Central memory CD8-positive, alpha-beta T cell (primary cell): ENCODE data around the gene ITGAD.
"Not testable (repeated sequence)": the region's sequence is repeated elsewhere in the genome, so short reads cannot be mapped to it uniquely, and the experiment has no call there.

Experiments
- ATAC-seq: fragments of 150-1000 bp; cut with Tn5 transposase; replicated peaks from 2 replicates; pipeline ENCODE4 v1.10.0; 2022; ENCODE audit warnings: mild to moderate bottlenecking, moderate FRiP score, moderate number of reproducible peaks; ENCODE audit not compliant: poor library complexity, severe bottlenecking; ENCODE audit errors: extremely low read depth
- DNase-seq, 2 donors: peaks; one replicate each; pipeline ENCODE4 v3.0.0; 2021; ENCODE audit warnings: low spot score in 2 of 2
- H3K27ac Mint-ChIP-seq: one replicate; pipeline ENCODE4 v1.8.0; 2022; ENCODE audit warnings: low read depth, mild to moderate bottlenecking, moderate library complexity, mixed read lengths
- H3K27me3 Mint-ChIP-seq: one replicate; pipeline ENCODE4 v1.8.0; 2022; ENCODE audit warnings: mixed read lengths
- H3K36me3 Mint-ChIP-seq: one replicate; pipeline ENCODE4 v1.8.0; 2022; ENCODE audit warnings: mild to moderate bottlenecking, moderate library complexity, mixed read lengths; ENCODE audit not compliant: insufficient read depth
- H3K4me1 Mint-ChIP-seq: one replicate; pipeline ENCODE4 v1.8.0; 2022; ENCODE audit warnings: mixed read lengths
- H3K4me3 Mint-ChIP-seq: one replicate; pipeline ENCODE4 v1.8.0; 2022; ENCODE audit warnings: mild to moderate bottlenecking, moderate library complexity, mixed read lengths
- H3K9me3 Mint-ChIP-seq: one replicate; pipeline ENCODE4 v1.8.0; 2022; ENCODE audit warnings: mixed read lengths

ITGAD gene

GRCh38 chr16:31430380-31431052 is 37.4 kb downstream of the ITGAD start:
- DNase-seq, result no peak
- Mint-ChIP-seq H3K27me3 (no peaks in the 10 kb centered on the region), H3K27ac (no peak overlapping the region), H3K36me3 (peaks cover 11% of the 10 kb centered on the region), H3K9me3 (no peaks in the 10 kb centered on the region), H3K4me3 (no peak overlapping the region), H3K4me1 (peaks cover 16% of the 10 kb centered on the region)
- no peak for ATAC-seq

- H3K27ac Mint-ChIP-seq, result no peak overlapping the region
- H3K4me3 Mint-ChIP-seq, result no peak overlapping the region
- H3K36me3 Mint-ChIP-seq, result no peaks in the 10 kb centered on the region
- DNase-seq (no peak), ATAC-seq (no peak)
- H3K27me3 Mint-ChIP-seq, result no peaks in the 10 kb centered on the region
- H3K9me3 Mint-ChIP-seq, result no peaks in the 10 kb centered on the region
- H3K4me1 Mint-ChIP-seq, result peaks cover 17% of the 10 kb centered on the region
Measured at GRCh38 chr16:31435341-31436220, 42.4 kb downstream of the ITGAD start.

DNA sequence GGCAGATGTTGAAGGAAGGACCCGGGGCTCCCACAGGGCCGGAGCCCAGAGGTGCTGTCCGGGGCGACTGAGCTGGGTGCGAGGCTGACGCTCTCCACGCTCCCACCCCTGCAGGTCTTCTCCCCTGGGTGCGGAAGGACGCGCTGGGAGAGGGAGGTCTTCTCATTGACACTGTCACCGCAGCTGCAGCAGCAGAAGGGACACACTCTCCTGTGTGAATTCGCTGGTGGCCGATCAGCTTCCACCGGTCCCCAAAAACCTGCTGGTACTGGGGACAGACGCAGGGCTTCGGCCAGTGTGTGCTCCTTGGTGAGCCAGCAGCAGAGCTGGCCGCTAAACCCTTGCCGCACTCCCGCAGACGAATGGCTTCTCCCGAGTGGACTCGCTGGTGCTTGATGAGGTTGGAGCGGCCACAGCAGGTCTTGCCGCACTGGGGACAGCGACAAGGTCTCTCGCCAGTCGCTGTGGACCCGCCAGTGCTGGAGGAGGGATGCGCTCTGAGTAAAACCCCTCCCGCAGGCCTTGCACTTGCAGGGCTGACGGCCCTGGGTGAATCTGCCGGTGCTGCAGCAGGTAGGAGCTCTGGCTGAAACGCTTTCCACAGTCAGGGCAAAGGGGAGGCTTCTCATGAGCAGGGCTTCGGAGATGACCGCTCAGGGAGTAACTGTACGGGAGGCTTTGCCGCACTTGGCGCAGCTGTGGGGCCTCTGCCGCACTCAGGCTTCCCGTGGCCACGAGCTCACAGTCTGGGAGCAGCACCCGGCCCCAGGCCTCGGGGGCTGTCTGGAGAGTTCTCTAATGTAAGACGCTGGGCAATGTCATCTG is 43.3 kb downstream of the ITGAD start:
- no peaks in the 10 kb centered on the region for H3K36me3 Mint-ChIP-seq
- peaks cover 13% of the 10 kb centered on the region for H3K4me1 Mint-ChIP-seq
- no peaks in the 10 kb centered on the region for H3K27me3 Mint-ChIP-seq
- DNase-seq (no peak), ATAC-seq (no peak)
- H3K4me3 Mint-ChIP-seq, result no peak overlapping the region
- H3K27ac Mint-ChIP-seq, result no peak overlapping the region
- no peaks in the 10 kb centered on the region for H3K9me3 Mint-ChIP-seq

- no peak for DNase-seq
- Mint-ChIP-seq H3K27ac (no peak overlapping the region), H3K4me1 (peaks cover 25% of the 10 kb centered on the region), H3K4me3 (no peak overlapping the region), H3K9me3 (no peaks in the 10 kb centered on the region), H3K27me3 (no peaks in the 10 kb centered on the region), H3K36me3 (peaks cover 3% of the 10 kb centered on the region)
- ATAC-seq, result no peak
Measured at GRCh38 chr16:31438414-31438813, 45.3 kb downstream of the ITGAD start.

DNA sequence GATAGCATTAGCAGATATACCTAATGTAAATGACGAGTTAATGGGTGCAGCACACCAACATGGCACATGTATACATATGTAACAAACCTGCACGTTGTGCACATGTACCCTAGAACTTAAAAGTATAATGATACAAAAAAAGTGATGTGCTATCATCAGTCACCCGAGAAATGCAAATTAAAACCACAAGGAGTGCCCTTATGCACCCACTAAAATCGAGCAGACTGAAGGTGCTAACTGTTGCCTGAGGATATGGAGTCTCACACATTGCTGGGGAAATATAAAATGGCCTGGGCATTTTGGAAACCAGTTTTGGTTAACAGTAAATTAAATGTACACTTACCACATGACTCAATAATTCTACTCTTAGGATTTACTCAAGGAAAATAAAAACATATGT is 45.9 kb downstream of the ITGAD start:
- ATAC-seq, result peak; percentile 49

GRCh38 chr16:31439519-31439918 is 46.4 kb downstream of the ITGAD start:
- H3K27ac Mint-ChIP-seq, result peak overlapping the region; percentile 41

More for the DNA sequence above, 45.9 kb downstream of the ITGAD start:
- H3K27ac Mint-ChIP-seq, result peak overlapping the region; percentile 41
- H3K9me3 Mint-ChIP-seq, H3K27me3 Mint-ChIP-seq, H3K36me3 Mint-ChIP-seq, H3K4me3 Mint-ChIP-seq, DNase-seq: not testable (repeated sequence)
- peaks cover 25% of the 10 kb centered on the region for H3K4me1 Mint-ChIP-seq

GRCh38 chr16:31440516-31441184 is 47.5 kb downstream of the ITGAD start:
- H3K4me1 Mint-ChIP-seq, result peaks cover 25% of the 10 kb centered on the region
- no peak overlapping the region for H3K27ac Mint-ChIP-seq
- DNase-seq (no peak), ATAC-seq (no peak)
- no peaks in the 10 kb centered on the region for H3K27me3 Mint-ChIP-seq
- no peaks in the 10 kb centered on the region for H3K9me3 Mint-ChIP-seq
- no peak overlapping the region for H3K4me3 Mint-ChIP-seq
- peaks cover 3% of the 10 kb centered on the region for H3K36me3 Mint-ChIP-seq

More at GRCh38 chr16:31439519-31439918, 46.4 kb downstream of the ITGAD start:
- DNase-seq (no peak), ATAC-seq (no peak)
- Mint-ChIP-seq H3K27me3 (no peaks in the 10 kb centered on the region), H3K9me3 (no peaks in the 10 kb centered on the region), H3K4me3 (no peak overlapping the region), H3K4me1 (peaks cover 25% of the 10 kb centered on the region), H3K36me3 (peaks cover 3% of the 10 kb centered on the region)

DNA sequence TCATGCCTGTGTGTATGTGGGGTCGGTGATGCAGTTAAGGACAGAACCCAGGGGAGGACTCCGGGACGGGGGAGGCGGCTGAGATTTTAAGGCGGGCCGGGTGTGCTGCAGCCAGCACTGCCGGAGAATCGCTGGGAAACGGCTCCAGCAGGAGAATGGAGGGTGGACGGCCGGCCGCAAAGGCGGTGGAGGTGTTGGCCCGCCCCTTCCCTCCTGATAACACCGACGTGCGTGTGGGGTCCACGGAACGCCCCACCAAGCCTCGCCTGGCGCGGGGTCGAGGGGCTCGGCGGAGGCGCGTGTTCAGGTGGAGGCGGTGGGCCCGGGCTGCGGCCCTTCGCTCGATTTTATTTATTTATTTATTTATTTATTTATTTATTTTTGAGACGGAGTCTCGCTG is 48.8 kb downstream of the ITGAD start:
- H3K9me3 Mint-ChIP-seq, result no peaks in the 10 kb centered on the region

DNA sequence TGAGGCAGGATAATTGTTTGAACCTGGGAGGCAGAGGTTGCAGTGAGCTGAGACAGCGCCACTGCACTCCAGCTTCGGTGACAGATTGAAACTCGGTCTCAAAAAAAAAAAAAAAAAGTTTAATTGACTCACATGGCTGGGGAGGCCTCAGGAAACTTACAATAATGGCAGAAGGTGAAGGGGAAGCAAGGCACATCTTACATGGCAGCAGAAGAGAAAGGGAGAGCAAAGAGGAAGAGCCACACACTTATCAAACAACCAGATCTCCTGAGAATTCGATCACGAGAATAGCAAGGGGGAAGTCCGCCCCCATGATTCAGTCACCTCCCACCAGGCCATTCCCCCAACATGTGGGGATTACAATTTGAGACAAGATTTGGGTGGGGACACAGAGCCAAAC is 52.8 kb downstream of the ITGAD start:
- H3K27ac Mint-ChIP-seq, ATAC-seq, H3K36me3 Mint-ChIP-seq, H3K4me3 Mint-ChIP-seq, DNase-seq, H3K9me3 Mint-ChIP-seq, H3K27me3 Mint-ChIP-seq: not testable (repeated sequence)
- H3K4me1 Mint-ChIP-seq, result peaks cover 16% of the 10 kb centered on the region

More for the DNA sequence above, 48.8 kb downstream of the ITGAD start:
- no peak for ATAC-seq
- Mint-ChIP-seq H3K4me1 (peaks cover 25% of the 10 kb centered on the region), H3K27ac (no peak overlapping the region), H3K36me3 (peaks cover 3% of the 10 kb centered on the region), H3K27me3 (no peaks in the 10 kb centered on the region), H3K4me3 (peak overlapping the region; percentile 90)
- no peak for DNase-seq

GRCh38 chr16:31451201-31451600 is 58.1 kb downstream of the ITGAD start:
- Mint-ChIP-seq H3K4me1 (peaks cover 33% of the 10 kb centered on the region), H3K9me3 (no peaks in the 10 kb centered on the region), H3K4me3 (no peak overlapping the region), H3K36me3 (no peaks in the 10 kb centered on the region), H3K27me3 (no peaks in the 10 kb centered on the region), H3K27ac (peak overlapping the region; percentile 17)
- no peak for DNase-seq
- no peak for ATAC-seq

GRCh38 chr16:31451681-31452351 is 58.7 kb downstream of the ITGAD start:
- no peak overlapping the region for H3K27ac Mint-ChIP-seq
- H3K36me3 Mint-ChIP-seq, result no peaks in the 10 kb centered on the region
- ATAC-seq (no peak), DNase-seq (no peak)
- H3K4me3 Mint-ChIP-seq, result no peak overlapping the region
- peaks cover 33% of the 10 kb centered on the region for H3K4me1 Mint-ChIP-seq
- H3K27me3 Mint-ChIP-seq, result no peaks in the 10 kb centered on the region
- no peaks in the 10 kb centered on the region for H3K9me3 Mint-ChIP-seq
